Endothelial cell (in vitro differentiated cells): ENCODE data around the gene GAB2. TPM values are rescaled to one million over a fixed set of nuclear protein-coding genes. Genes with fewer than 3 reads are reported as not detected.
"Not testable (repeated sequence)": the region's sequence is repeated elsewhere in the genome, so short reads cannot be mapped to it uniquely, and the experiment has no call there.

Experiments
- DNase-seq: peaks from one replicate; pipeline ENCODE4 v3.0.0; 2021; ENCODE audit warnings: low spot score
- H3K27ac Mint-ChIP-seq: one replicate; pipeline ENCODE4 v1.8.0; 2021; ENCODE audit warnings: mixed read lengths, inconsistent platforms; ENCODE audit not compliant: unreplicated experiment
- H3K27me3 Mint-ChIP-seq: one replicate; pipeline ENCODE4 v1.8.0; 2021; ENCODE audit warnings: mild to moderate bottlenecking, moderate library complexity, mixed read lengths, inconsistent platforms; ENCODE audit not compliant: unreplicated experiment
- H3K36me3 Mint-ChIP-seq: one replicate; pipeline ENCODE4 v1.8.0; 2021; ENCODE audit warnings: mild to moderate bottlenecking, low read depth, mixed read lengths, inconsistent platforms; ENCODE audit not compliant: unreplicated experiment
- H3K4me1 Mint-ChIP-seq: one replicate; pipeline ENCODE4 v1.8.0; 2021; ENCODE audit warnings: mild to moderate bottlenecking, mixed read lengths, inconsistent platforms; ENCODE audit not compliant: unreplicated experiment
- H3K4me3 Mint-ChIP-seq: one replicate; pipeline ENCODE4 v1.8.0; 2021; ENCODE audit warnings: mild to moderate bottlenecking, mixed read lengths, inconsistent platforms; ENCODE audit not compliant: unreplicated experiment
- H3K9me3 Mint-ChIP-seq: one replicate; pipeline ENCODE4 v1.8.0; 2021; ENCODE audit warnings: mixed read lengths, inconsistent platforms; ENCODE audit not compliant: unreplicated experiment
- CTCF ChIP-seq: fragments of 200-600 bp; sonication (generic); IDR thresholded peaks from one replicate; pipeline ENCODE4 v1.5.0; 2021; ENCODE audit warnings: antibody characterized with exemption; ENCODE audit not compliant: unreplicated experiment
- long read RNA-seq: library from polyadenylated mRNA; unstranded; transcript quantifications from one replicate; pipeline ENCODE4 v2.0.0, GENCODE V29; 2020; ENCODE audit not compliant: unreplicated experiment
- total RNA-seq: library from RNA; stranded (reverse); fragmentation: NEBNext Ultra II Directional; extraction: Animal tissue kit (Norgen Biotek cat#: 25700); gene quantifications from one replicate; pipeline ENCODE4 v1.2.1, GENCODE V29; 2021; ENCODE audit not compliant: unreplicated experiment

The GAB2 gene
- 81.0 TPM for total RNA-seq
- long read RNA-seq, partial matches to known transcripts, result 0 of 7 reads
- long read RNA-seq, other reads (novel, unspliced or antisense), result 7 of 7 reads

- Mint-ChIP-seq H3K9me3 (no peaks in the 10 kb centered on the region), H3K4me1 (peaks cover 49% of the 10 kb centered on the region), H3K4me3 (peak within 1 kb of the TSS; percentile 91), H3K27me3 (peaks cover 17% of the 10 kb centered on the region), H3K36me3 (peaks cover 5% of the 10 kb centered on the region), H3K27ac (peak within 1 kb of the TSS; percentile 93)
- TF ChIP-seq CTCF, result no peak
- DNase-seq, result peak; percentile 20
Measured at GRCh38 chr11:78417175-78417887, at the start of gene GAB2. Gene GAB2, minus strand, starts transcription at chr11:78417820. Its CDS starts 100 bp downstream, at chr11:78417720.

- peak overlapping the region; percentile 67 for H3K27ac Mint-ChIP-seq
- H3K4me1 Mint-ChIP-seq, result peaks cover 17% of the 10 kb centered on the region
- no peak overlapping the region for H3K4me3 Mint-ChIP-seq
- peaks cover 21% of the 10 kb centered on the region for H3K36me3 Mint-ChIP-seq
- H3K27me3 Mint-ChIP-seq, result peaks cover 11% of the 10 kb centered on the region
- DNase-seq, result no peak
- TF ChIP-seq CTCF, result no peak
- no peaks in the 10 kb centered on the region for H3K9me3 Mint-ChIP-seq
Measured at GRCh38 chr11:78467370-78467769, 49.8 kb upstream of the GAB2 start.

GRCh38 chr11:78465169-78465942, 47.7 kb upstream of the GAB2 start:
- peak overlapping the region; percentile 61 for H3K27ac Mint-ChIP-seq
- H3K4me3 Mint-ChIP-seq, result peak overlapping the region; percentile 40
- no peak for DNase-seq
- H3K36me3 Mint-ChIP-seq, result peaks cover 20% of the 10 kb centered on the region
- H3K27me3 Mint-ChIP-seq, result peaks cover 11% of the 10 kb centered on the region
- TF ChIP-seq CTCF, result no peak
- no peaks in the 10 kb centered on the region for H3K9me3 Mint-ChIP-seq
- peaks cover 20% of the 10 kb centered on the region for H3K4me1 Mint-ChIP-seq

- H3K9me3 Mint-ChIP-seq, H3K4me3 Mint-ChIP-seq, H3K27ac Mint-ChIP-seq, DNase-seq: not testable (repeated sequence)
- Mint-ChIP-seq H3K27me3 (peaks cover 11% of the 10 kb centered on the region), H3K4me1 (peaks cover 20% of the 10 kb centered on the region), H3K36me3 (peaks cover 25% of the 10 kb centered on the region)
Measured at GRCh38 chr11:78464787-78465168, 47.2 kb upstream of the GAB2 start.

- TF ChIP-seq CTCF, result no peak
- H3K4me1 Mint-ChIP-seq, result peaks cover 6% of the 10 kb centered on the region
- no peaks in the 10 kb centered on the region for H3K9me3 Mint-ChIP-seq
- no peak overlapping the region for H3K4me3 Mint-ChIP-seq
- peaks cover 25% of the 10 kb centered on the region for H3K36me3 Mint-ChIP-seq
- H3K27me3 Mint-ChIP-seq, result peaks cover 8% of the 10 kb centered on the region
- no peak overlapping the region for H3K27ac Mint-ChIP-seq
- DNase-seq, result no peak
Measured at GRCh38 chr11:78460471-78460870, 42.9 kb upstream of the GAB2 start.
